Right lung (tissue), 10 donors: ENCODE measurements around the gene ATOSB. TPM values are rescaled to one million over a fixed set of nuclear protein-coding genes. Genes with fewer than 3 reads are reported as not detected.
"Not testable (repeated sequence)": the region's sequence is repeated elsewhere in the genome, so short reads cannot be mapped to it uniquely, and the experiment has no call there.

Source experiments
- DNase-seq, 2 donors: peaks; one replicate each; pipeline ENCODE4 v3.0.0-alpha.2; 2013
- long read RNA-seq, 8 donors: transcript quantifications; one replicate each; lab custom pipeline, GENCODE V29; 2026
- polyA plus RNA-seq, 5 donors: library from polyadenylated mRNA; unstranded; fragments of 120-200 nt; gene quantifications; one replicate each; pipeline versions ENCODE4 v1.2.1 to v1.2.3, GENCODE V29; 2013; ENCODE audit warnings: inconsistent platforms in 1 of 5, low replicate concordance in 1 of 5; ENCODE audit not compliant: insufficient read length in 5 of 5, insufficient read depth in 1 of 5

ATOSB gene
- 10 to 100 TPM; 12.3 to 16.1 (median 14.9) TPM for polyA plus RNA-seq
- long read RNA-seq, donor 1, partial matches to known transcripts: 0 of 1 reads
- long read RNA-seq, donor 1, other reads (novel, unspliced or antisense): 0 of 1 reads
- long read RNA-seq, donor 2, partial matches to known transcripts: 0 of 1 reads
- long read RNA-seq, donor 2, other reads (novel, unspliced or antisense): 0 of 1 reads
- long read RNA-seq, donor 3, partial matches to known transcripts: 0 of 1 reads
- long read RNA-seq, donor 3, other reads (novel, unspliced or antisense): 0 of 1 reads
- long read RNA-seq, donor 4, partial matches to known transcripts: 0 of 1 reads
- long read RNA-seq, donor 4, other reads (novel, unspliced or antisense): 0 of 1 reads
- long read RNA-seq, donor 5: 0 reads
- long read RNA-seq, donor 6: 0 reads
- long read RNA-seq, donor 7: 0 reads
- long read RNA-seq, donor 8, partial matches to known transcripts: 0 of 1 reads
- long read RNA-seq, donor 8, other reads (novel, unspliced or antisense): 0 of 1 reads

DNA sequence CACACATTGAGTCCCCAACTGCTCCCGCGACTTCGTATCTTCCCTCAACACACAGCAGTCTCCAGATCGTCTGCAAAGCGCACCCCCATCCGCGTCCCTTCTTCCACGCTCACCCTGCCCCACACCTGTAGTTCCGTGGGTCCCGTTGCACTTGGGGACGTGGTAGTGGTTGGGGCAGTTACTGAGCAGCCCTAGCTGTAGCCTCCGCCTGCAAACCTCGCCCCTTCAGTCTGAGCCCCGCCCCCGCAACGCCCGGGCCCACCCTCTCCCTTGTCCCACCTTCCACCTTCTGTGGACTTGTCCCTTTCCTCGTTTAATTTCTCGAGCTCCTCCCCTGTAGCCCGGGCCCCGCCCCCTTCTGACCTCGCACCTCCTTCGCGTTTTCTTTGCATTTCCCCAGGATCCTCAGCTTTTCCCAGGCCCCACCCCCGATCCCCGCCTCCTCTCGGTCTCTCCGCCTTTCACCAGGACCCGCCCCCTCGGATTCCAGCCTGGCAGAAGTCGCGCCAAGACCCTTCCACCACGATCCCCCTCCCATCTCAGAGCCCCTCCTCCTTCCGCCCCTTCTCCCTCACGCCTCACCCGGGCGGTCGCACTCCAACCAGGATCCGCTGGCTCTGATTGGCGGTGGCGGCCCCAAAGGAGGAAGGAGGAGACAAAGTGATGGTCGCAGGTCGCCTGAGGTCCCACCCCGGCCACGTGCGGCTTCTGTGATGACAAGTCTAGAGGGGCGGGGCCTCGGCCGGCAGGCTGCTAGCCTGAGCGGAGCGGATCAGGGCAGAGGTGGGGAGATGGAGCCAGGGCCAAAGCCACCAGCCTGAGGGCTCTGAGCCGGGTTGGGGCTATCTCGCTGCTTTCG, at the start of gene ATOSB:
ATOSB (minus strand) TSS at position 183 of the 859 bp plus-strand sequence. CDS start 7,588 bp downstream, outside the sequence.
- peak; percentile 96 to 97 for DNase-seq

GRCh38 chr9:35164711-35165110, 49.0 kb upstream of the ATOSB start:
- no peak for DNase-seq

DNA sequence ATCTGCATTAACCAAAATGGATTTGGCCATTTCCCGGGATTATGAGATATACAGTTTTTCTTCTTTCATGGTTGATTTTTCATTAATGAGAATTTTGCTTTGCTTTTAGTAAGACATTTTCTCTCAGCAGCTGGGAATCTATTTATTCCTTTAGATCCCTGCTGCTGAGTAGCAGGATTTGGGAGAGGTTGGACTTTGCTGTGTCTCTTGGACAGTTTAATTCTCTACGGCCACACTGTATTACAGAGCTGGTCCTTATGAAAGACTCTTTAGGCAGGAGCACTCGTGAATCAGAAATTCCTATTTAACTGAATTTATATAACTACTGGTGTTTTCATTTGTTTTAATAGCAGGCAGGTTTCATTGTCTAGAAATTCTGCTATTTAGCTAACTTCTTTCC, 47.8 kb upstream of the ATOSB start:
- no peak for DNase-seq

DNA sequence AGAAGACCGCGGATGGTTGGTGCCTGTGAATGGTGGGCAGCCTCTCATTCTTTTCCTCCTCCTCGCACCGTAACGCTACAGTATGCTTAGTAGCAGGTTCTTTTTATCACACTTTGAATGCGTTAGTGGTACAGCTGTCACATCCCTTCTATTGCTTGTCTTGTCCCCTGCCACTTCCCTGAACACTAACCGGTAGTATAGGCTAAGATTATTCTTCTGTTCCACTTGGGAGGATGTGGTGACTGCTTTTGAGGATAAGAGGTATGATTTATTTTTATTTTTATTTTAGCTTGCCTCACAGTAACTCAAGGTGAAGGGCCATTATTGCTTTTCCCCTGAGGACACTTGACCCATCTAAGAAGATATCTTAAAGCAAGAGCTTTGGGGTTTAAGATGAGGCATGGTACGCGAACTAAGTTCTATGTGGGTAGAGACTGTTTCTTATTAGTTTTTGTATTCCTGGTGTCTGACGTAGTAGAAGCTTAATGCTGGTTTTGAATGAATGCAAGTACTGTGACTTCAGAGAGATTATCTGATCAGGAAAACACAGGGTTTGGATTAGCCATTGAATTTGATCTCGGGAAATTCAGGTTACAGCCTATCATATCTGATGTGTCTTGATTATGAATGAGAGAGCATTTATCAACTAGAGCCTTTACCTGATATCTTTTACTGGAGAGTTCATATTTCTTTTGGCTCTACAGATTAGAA, 47.1 kb upstream of the ATOSB start:
- DNase-seq: no peak

- peak; percentile 91 for DNase-seq
Measured at GRCh38 chr9:35161713-35162604, 46.3 kb upstream of the ATOSB start, which contains the start of gene UNC13B. Gene UNC13B, plus strand, starts transcription at chr9:35162009. Its CDS starts 275 bp downstream, at chr9:35162284.

- no peak for DNase-seq
Measured at GRCh38 chr9:35158501-35159280, 43.0 kb upstream of the ATOSB start.

- not testable (repeated sequence) for DNase-seq
Measured at GRCh38 chr9:35157836-35158235, 42.2 kb upstream of the ATOSB start.

GRCh38 chr9:35156781-35157180, 41.1 kb upstream of the ATOSB start:
- no peak for DNase-seq

DNA sequence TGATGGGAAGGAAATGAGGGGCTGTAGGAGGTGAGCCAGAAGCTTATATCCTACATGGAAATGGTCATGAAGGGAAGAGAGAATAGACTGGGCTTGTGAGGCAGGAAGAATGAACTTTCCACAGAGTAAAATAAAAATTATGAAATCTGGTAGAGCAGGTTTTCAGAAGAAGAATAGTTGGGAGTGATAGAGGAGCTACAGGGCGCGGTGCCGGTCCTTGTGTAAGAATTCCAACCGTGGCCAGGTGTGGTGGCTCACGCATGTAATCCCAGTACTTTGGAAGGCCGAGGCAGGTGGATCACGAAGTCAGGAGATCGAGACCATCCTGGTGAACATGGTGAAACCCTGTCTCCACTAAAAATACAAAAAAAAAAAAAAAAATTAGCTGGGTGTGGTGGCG, 37.3 kb upstream of the ATOSB start:
- no peak for DNase-seq

GRCh38 chr9:35147941-35148563, 32.4 kb upstream of the ATOSB start:
- not testable (repeated sequence) for DNase-seq

DNA sequence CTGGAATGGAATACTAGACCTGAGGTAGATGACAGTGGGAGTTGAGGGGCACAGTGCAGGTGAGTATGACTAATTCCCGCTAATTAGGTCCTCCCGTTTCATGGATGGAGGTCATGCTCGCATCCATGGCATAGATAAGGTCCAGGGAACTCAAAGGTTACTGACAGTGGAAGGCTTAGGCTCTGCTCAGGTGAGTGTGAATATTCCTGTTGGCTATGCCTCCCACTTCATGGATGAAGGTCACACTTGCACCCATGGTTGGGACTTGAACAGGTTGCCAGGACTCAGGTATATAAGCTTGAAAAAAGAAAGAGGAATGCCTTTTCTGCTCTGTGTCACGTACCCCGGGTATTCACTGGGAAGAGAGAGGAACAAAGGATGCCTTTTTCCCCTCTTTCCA, 26.4 kb upstream of the ATOSB start:
- DNase-seq: no peak

GRCh38 chr9:35140093-35140492, 24.4 kb upstream of the ATOSB start:
- no peak for DNase-seq

DNA sequence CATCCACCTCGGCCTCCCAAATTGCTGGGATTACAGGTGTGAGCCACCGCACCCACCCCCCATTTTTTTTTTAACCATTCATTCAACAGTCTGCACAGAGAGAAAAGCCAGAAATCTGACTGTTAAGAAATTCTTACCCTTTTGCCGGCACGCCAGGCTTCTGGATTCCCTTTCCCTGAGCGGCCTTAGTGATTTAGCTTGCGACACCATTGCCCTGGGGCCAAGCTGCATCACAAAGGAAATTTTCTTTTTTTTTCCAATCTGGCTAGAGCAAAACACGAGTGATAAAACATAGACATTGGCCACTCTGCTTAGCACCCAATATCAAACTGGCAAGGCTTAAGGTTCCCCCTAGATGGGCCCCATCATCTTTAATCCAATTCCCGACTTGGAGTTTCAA, 21.2 kb upstream of the ATOSB start:
- no peak for DNase-seq

- no peak for DNase-seq
Measured at GRCh38 chr9:35135988-35136387, 20.3 kb upstream of the ATOSB start.

DNA sequence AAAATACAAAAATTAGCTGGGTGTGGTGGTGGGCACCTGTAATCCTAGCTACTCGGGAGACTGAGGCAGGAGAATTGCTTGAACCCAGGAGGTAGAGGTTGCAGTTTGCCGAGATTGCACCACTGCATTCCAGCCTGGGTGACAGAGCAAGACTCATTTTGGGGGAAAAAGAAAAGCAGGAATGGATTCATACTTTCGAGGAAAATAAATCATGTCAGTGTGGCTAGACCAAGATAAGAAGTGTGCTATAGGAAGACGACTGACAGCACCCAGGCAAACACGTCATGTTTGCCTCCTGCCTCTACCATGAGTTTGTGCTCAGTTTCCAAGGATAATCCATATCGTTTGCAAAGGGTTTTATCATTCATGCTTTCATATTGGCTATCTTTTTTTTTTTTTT, 19.3 kb upstream of the ATOSB start:
- DNase-seq: no peak

GRCh38 chr9:35116898-35117551, 1.4 kb upstream of the ATOSB start:
- DNase-seq: peak; percentile 87 to 89

GRCh38 chr9:35116539-35116897, 856 bp upstream of the ATOSB start:
- no peak for DNase-seq

GRCh38 chr9:35114840-35115628, 628 bp downstream of the ATOSB start:
- DNase-seq: peak in 1 of 2 donors; percentile 32
